ENCODE measurements around the gene HLCS. TPM values are rescaled to one million over a fixed set of nuclear protein-coding genes. Genes with fewer than 3 reads are reported as not detected.

The HLCS gene
- total RNA-seq, 1 donor, result 44.3 TPM

DNA sequence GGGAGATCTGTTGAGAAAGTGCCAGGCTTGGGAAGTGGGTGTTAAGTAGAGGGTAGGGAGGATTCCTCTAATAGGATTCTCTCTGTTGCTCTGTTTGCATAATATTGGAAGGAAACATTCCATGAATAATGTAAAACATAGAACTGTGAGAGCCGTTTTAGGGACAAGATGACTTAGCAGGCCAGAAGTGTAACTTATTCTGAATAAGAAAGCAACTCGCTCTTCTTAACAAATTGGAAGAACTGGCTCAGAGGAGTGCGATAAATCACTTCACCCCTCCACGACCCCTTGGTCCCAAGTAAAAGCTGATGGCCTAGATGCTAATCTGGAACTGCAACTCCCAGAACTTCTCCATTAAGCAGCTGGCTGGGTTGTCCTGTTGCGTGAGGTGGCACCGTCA lies 248.5 kb downstream of the HLCS start:
- DNase-seq (ENCODE audit: low read depth), result no peak

GRCh38 chr21:36716836-36717235 lies 249.6 kb downstream of the HLCS start:
- H3K4me3 ChIP-seq (ENCODE audit: low read depth, low read length), result no peak overlapping the region
- DNase-seq (ENCODE audit: low read depth), result no peak
- TF ChIP-seq CTCF (IDR thresholded peaks at IDR 0.05; ENCODE audit: insufficient read depth, low read length), result no peak

More for the DNA sequence above, 248.5 kb downstream of the HLCS start:
- no peak for TF ChIP-seq CTCF (IDR thresholded peaks at IDR 0.05; ENCODE audit: insufficient read depth, low read length)
- no peak overlapping the region for H3K4me3 ChIP-seq (ENCODE audit: low read depth, low read length)

DNA sequence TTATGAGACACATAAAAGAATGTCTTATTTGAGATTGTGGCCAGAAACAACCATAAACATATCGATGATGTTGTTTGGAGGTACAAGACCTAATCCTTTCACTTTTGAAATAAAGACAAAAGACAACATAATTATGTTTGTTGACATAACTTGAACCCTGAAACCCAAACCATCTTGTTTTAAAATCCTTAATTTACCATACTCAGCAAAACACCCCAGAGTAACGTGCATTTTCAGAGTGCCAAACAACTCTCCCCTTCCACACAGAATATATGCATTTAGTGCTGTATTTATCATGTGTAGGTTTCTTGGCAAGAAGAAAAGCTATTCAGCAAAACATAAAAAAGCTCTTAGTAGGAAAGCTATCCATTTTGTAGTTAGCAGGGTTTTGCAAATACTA lies 250.1 kb downstream of the HLCS start:
- H3K4me3 ChIP-seq (ENCODE audit: low read depth, low read length), result no peak overlapping the region
- TF ChIP-seq CTCF (IDR thresholded peaks at IDR 0.05; ENCODE audit: insufficient read depth, low read length), result no peak
- no peak for DNase-seq (ENCODE audit: low read depth)

GRCh38 chr21:36713746-36714145 lies 252.7 kb downstream of the HLCS start:
- DNase-seq (ENCODE audit: low read depth), result no peak
- TF ChIP-seq CTCF (IDR thresholded peaks at IDR 0.05; ENCODE audit: insufficient read depth, low read length), result no peak
- no peak overlapping the region for H3K4me3 ChIP-seq (ENCODE audit: low read depth, low read length)

- no peak for TF ChIP-seq CTCF (IDR thresholded peaks at IDR 0.05; ENCODE audit: insufficient read depth, low read length)
- DNase-seq (ENCODE audit: low read depth), result no peak
- H3K4me3 ChIP-seq (ENCODE audit: low read depth, low read length), result no peak overlapping the region
These were observed 255.8 kb downstream of the HLCS start for GRCh38 chr21:36710729-36711048.

- no peak overlapping the region for H3K4me3 ChIP-seq (ENCODE audit: low read depth, low read length)
- no peak for TF ChIP-seq CTCF (IDR thresholded peaks at IDR 0.05; ENCODE audit: insufficient read depth, low read length)
- no peak for DNase-seq (ENCODE audit: low read depth)
These were observed 256.4 kb downstream of the HLCS start for GRCh38 chr21:36709868-36710728.
